Glomerular visceral epithelial cell (primary cell): Measurements from ENCODE around the gene MRPS2.
"Not testable (repeated sequence)": the region's sequence is repeated elsewhere in the genome, so short reads cannot be mapped to it uniquely, and the experiment has no call there.

Experiments used
- DNase-seq: peaks from one replicate; pipeline ENCODE4 v3.0.0-alpha.2; 2016; ENCODE audit errors: extremely low spot score

The MRPS2 gene

GRCh38 chr9:135514342-135515082 lies 14.0 kb downstream of the MRPS2 start:
- DNase-seq, result no peak

GRCh38 chr9:135515083-135515951 lies 14.8 kb downstream of the MRPS2 start:
- DNase-seq, result no peak

- DNase-seq, result no peak
Observed at GRCh38 chr9:135516132-135516860, 15.8 kb downstream of the MRPS2 start.

- DNase-seq, result no peak
Observed at GRCh38 chr9:135517407-135517822, 16.9 kb downstream of the MRPS2 start.

GRCh38 chr9:135519179-135519971 lies 18.9 kb downstream of the MRPS2 start:
- DNase-seq, result no peak

GRCh38 chr9:135520916-135521607 lies 20.6 kb downstream of the MRPS2 start, which contains the start of gene LCN1:
Gene LCN1, plus strand, starts transcription at chr9:135521440. Its CDS starts 58 bp downstream, at chr9:135521498.
- no peak for DNase-seq

GRCh38 chr9:135521608-135522095 lies 21.2 kb downstream of the MRPS2 start:
- DNase-seq, result no peak

- DNase-seq, result no peak
Observed at GRCh38 chr9:135522137-135522877, 21.8 kb downstream of the MRPS2 start.

- DNase-seq, result no peak
Observed at GRCh38 chr9:135522931-135523330, 22.4 kb downstream of the MRPS2 start.

GRCh38 chr9:135523521-135524129 lies 23.1 kb downstream of the MRPS2 start:
- no peak for DNase-seq

GRCh38 chr9:135524130-135524861 lies 23.8 kb downstream of the MRPS2 start:
- DNase-seq, result peak; percentile 15

GRCh38 chr9:135525241-135526088 lies 25.0 kb downstream of the MRPS2 start:
- DNase-seq, result no peak

- DNase-seq, result no peak
Observed at GRCh38 chr9:135526089-135526729, 25.7 kb downstream of the MRPS2 start.

- DNase-seq, result no peak
Observed at GRCh38 chr9:135526730-135527571, 26.5 kb downstream of the MRPS2 start.

GRCh38 chr9:135528842-135529435 lies 28.5 kb downstream of the MRPS2 start:
- DNase-seq, result not testable (repeated sequence)

- DNase-seq, result no peak
Observed at GRCh38 chr9:135530146-135530545, 29.7 kb downstream of the MRPS2 start.
